ENCODE measurements around the gene ACSS3.

Gene ACSS3

GRCh38 chr12:81222846-81223592 is 145.1 kb downstream of the ACSS3 start:
- Histone ChIP-seq H3K9me2 (replicated peaks; ENCODE audit: insufficient read depth, low read length) (no peaks in the 10 kb centered on the region), H3K9me3 (ENCODE audit: insufficient read depth, low read length) (no peaks in the 10 kb centered on the region), H3K36me3 (ENCODE audit: low read length) (no peaks in the 10 kb centered on the region), H3K4me2 (ENCODE audit: low read depth, low read length, poor library complexity, severe bottlenecking) (no peak overlapping the region), H3K27ac (ENCODE audit: low read depth, low read length) (no peak overlapping the region), H2AFZ (ENCODE audit: low read depth, low read length, severe bottlenecking) (no peak overlapping the region), H3K79me2 (ENCODE audit: insufficient read depth, low read length) (no peaks in the 10 kb centered on the region), H3F3A (ENCODE audit: insufficient read depth) (no peaks in the 10 kb centered on the region), H3K27me3 (ENCODE audit: low read length) (no peaks in the 10 kb centered on the region), H3K9ac (ENCODE audit: low read length) (no peak overlapping the region), H3K4me3 (ENCODE audit: insufficient read depth, low read length, poor library complexity, severe bottlenecking) (no peak overlapping the region), H4K20me1 (ENCODE audit: low read depth, low read length) (no peaks in the 10 kb centered on the region)
- TF ChIP-seq EZH2phosphoT487 (conservative IDR thresholded peaks at IDR 0.05; ENCODE audit: low read length), result no peak
- no peak for TF ChIP-seq CTCF (IDR thresholded peaks at IDR 0.05; ENCODE audit: insufficient read depth, low read length, poor library complexity, severe bottlenecking)

GRCh38 chr12:81224626-81225025 is 146.7 kb downstream of the ACSS3 start:
- no peak overlapping the region for H3K9ac ChIP-seq (ENCODE audit: low read length)
- no peaks in the 10 kb centered on the region for H3K9me3 ChIP-seq (ENCODE audit: insufficient read depth, low read length)
- no peaks in the 10 kb centered on the region for H3K9me2 ChIP-seq (replicated peaks; ENCODE audit: insufficient read depth, low read length)
- H3K4me2 ChIP-seq (ENCODE audit: low read depth, low read length, poor library complexity, severe bottlenecking), result no peak overlapping the region
- no peak overlapping the region for H3K4me3 ChIP-seq (ENCODE audit: insufficient read depth, low read length, poor library complexity, severe bottlenecking)
- H2AFZ ChIP-seq (ENCODE audit: low read depth, low read length, severe bottlenecking), result no peak overlapping the region
- no peak overlapping the region for H3K27ac ChIP-seq (ENCODE audit: low read depth, low read length)
- TF ChIP-seq CTCF (IDR thresholded peaks at IDR 0.05; ENCODE audit: insufficient read depth, low read length, poor library complexity, severe bottlenecking) (no peak), EZH2phosphoT487 (conservative IDR thresholded peaks at IDR 0.05; ENCODE audit: low read length) (no peak)
- H4K20me1 ChIP-seq (ENCODE audit: low read depth, low read length), result no peaks in the 10 kb centered on the region
- no peaks in the 10 kb centered on the region for H3K36me3 ChIP-seq (ENCODE audit: low read length)
- no peaks in the 10 kb centered on the region for H3F3A ChIP-seq (ENCODE audit: insufficient read depth)
- no peaks in the 10 kb centered on the region for H3K79me2 ChIP-seq (ENCODE audit: insufficient read depth, low read length)
- H3K27me3 ChIP-seq (ENCODE audit: low read length), result no peaks in the 10 kb centered on the region

- Histone ChIP-seq H3K4me3 (ENCODE audit: insufficient read depth, low read length, poor library complexity, severe bottlenecking) (no peak overlapping the region), H3K36me3 (ENCODE audit: low read length) (no peaks in the 10 kb centered on the region), H3K9ac (ENCODE audit: low read length) (no peak overlapping the region), H2AFZ (ENCODE audit: low read depth, low read length, severe bottlenecking) (no peak overlapping the region), H3F3A (ENCODE audit: insufficient read depth) (no peaks in the 10 kb centered on the region), H3K27ac (ENCODE audit: low read depth, low read length) (no peak overlapping the region), H3K9me2 (replicated peaks; ENCODE audit: insufficient read depth, low read length) (no peaks in the 10 kb centered on the region), H3K27me3 (ENCODE audit: low read length) (no peaks in the 10 kb centered on the region), H3K4me2 (ENCODE audit: low read depth, low read length, poor library complexity, severe bottlenecking) (no peak overlapping the region), H4K20me1 (ENCODE audit: low read depth, low read length) (no peaks in the 10 kb centered on the region), H3K79me2 (ENCODE audit: insufficient read depth, low read length) (no peaks in the 10 kb centered on the region), H3K9me3 (ENCODE audit: insufficient read depth, low read length) (no peaks in the 10 kb centered on the region)
- no peak for TF ChIP-seq EZH2phosphoT487 (conservative IDR thresholded peaks at IDR 0.05; ENCODE audit: low read length)
- TF ChIP-seq CTCF (IDR thresholded peaks at IDR 0.05; ENCODE audit: insufficient read depth, low read length, poor library complexity, severe bottlenecking), result no peak
Observed at GRCh38 chr12:81229759-81230158, 151.9 kb downstream of the ACSS3 start.

All from SU-DHL-6 (cell line).